ENCODE data around the gene IL6. TPM values are rescaled to one million over a fixed set of nuclear protein-coding genes. Genes with fewer than 3 reads are reported as not detected.

IL6 gene
- total RNA-seq, 1 experiment from 2014 or later: not detected

DNA sequence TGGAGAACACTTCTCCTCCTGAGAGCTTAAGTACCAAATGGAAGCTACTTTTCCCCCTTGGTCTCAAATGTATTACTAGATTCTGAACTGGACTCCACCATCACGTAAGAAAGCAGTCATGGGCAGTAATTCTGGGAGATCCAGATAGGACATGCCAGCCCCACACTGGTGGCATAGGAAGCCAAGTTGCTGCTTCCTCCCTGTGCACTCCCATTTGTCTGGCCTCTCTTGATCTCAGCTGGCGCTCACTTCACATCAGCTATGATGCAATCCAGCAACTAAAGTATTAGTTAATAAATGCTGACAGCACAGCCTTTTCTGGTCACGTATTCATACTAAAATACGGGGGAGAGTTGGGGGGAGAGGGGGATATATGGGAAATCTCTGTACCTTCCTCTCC, 3.4 kb upstream of the IL6 start:
- no peak for DNase-seq (ENCODE audit: low spot score)
- in situ Hi-C loops (cut with HindIII; ENCODE audit: low sequenced_read_pairs): no loop called here

DNA sequence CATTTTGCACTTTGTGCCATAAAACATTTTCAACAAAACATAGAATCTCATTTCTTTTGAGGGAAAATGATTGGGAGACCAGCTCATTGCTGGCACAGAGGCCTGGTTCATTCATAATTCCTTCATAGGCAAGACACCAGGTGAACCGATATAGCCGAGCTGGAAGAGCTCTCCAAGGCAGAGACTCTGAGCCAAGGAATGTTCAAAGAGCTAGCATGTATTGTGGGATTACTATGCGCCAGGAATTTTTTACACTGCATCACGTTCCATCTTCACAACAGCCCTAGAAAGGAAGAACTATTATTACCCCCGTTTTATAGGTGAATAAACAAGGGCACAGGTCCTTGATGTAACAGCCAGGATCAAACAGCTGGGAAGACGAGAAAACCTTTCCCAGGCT, 2.1 kb upstream of the IL6 start:
- in situ Hi-C loops (cut with HindIII; ENCODE audit: low sequenced_read_pairs): no loop called here
- DNase-seq (ENCODE audit: low spot score): no peak

DNA sequence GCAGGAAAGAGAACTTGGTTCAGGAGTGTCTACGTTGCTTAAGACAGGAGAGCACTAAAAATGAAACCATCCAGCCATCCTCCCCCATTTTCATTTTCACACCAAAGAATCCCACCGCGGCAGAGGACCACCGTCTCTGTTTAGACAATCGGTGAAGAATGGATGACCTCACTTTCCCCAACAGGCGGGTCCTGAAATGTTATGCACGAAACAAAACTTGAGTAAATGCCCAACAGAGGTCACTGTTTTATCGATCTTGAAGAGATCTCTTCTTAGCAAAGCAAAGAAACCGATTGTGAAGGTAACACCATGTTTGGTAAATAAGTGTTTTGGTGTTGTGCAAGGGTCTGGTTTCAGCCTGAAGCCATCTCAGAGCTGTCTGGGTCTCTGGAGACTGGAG, 1.4 kb upstream of the IL6 start:
- in situ Hi-C loops (cut with HindIII; ENCODE audit: low sequenced_read_pairs): no loop called here
- DNase-seq (ENCODE audit: low spot score): no peak

- peak; percentile 23 for DNase-seq (ENCODE audit: low spot score)
- in situ Hi-C loops (cut with HindIII; ENCODE audit: low sequenced_read_pairs): no loop called here
These were observed 574 bp upstream of the IL6 start for GRCh38 chr7:22726345-22726906.

- no peak for DNase-seq (ENCODE audit: low spot score)
- in situ Hi-C loops (cut with HindIII; ENCODE audit: low sequenced_read_pairs): no loop called here
These were observed 675 bp downstream of the IL6 start for GRCh38 chr7:22727714-22728035.

DNA sequence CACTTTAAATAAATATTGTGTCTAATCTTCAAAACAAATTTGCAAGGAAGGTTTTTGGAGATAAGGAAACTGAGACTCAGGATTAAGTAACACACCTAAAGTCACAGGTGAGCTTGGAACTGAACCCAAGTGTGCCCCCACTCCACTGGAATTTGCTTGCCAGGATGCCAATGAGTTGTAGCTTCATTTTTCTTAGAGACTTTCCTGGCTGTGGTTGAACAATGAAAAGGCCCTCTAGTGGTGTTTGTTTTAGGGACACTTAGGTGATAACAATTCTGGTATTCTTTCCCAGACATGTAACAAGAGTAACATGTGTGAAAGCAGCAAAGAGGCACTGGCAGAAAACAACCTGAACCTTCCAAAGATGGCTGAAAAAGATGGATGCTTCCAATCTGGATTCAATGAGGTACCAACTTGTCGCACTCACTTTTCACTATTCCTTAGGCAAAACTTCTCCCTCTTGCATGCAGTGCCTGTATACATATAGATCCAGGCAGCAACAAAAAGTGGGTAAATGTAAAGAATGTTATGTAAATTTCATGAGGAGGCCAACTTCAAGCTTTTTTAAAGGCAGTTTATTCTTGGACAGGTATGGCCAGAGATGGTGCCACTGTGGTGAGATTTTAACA, 1.5 kb downstream of the IL6 start:
- in situ Hi-C loops (cut with HindIII; ENCODE audit: low sequenced_read_pairs): no loop called here
- peak; percentile 7 for DNase-seq (ENCODE audit: low spot score)

DNA sequence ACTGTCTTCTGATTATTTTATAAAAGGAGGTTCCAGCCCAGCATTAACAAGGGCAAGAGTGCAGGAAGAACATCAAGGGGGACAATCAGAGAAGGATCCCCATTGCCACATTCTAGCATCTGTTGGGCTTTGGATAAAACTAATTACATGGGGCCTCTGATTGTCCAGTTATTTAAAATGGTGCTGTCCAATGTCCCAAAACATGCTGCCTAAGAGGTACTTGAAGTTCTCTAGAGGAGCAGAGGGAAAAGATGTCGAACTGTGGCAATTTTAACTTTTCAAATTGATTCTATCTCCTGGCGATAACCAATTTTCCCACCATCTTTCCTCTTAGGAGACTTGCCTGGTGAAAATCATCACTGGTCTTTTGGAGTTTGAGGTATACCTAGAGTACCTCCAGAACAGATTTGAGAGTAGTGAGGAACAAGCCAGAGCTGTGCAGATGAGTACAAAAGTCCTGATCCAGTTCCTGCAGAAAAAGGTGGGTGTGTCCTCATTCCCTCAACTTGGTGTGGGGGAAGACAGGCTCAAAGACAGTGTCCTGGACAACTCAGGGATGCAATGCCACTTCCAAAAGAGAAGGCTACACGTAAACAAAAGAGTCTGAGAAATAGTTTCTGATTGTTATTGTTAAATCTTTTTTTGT, 2.3 kb downstream of the IL6 start:
- in situ Hi-C loops (cut with HindIII; ENCODE audit: low sequenced_read_pairs): no loop called here
- no peak for DNase-seq (ENCODE audit: low spot score)

DNA sequence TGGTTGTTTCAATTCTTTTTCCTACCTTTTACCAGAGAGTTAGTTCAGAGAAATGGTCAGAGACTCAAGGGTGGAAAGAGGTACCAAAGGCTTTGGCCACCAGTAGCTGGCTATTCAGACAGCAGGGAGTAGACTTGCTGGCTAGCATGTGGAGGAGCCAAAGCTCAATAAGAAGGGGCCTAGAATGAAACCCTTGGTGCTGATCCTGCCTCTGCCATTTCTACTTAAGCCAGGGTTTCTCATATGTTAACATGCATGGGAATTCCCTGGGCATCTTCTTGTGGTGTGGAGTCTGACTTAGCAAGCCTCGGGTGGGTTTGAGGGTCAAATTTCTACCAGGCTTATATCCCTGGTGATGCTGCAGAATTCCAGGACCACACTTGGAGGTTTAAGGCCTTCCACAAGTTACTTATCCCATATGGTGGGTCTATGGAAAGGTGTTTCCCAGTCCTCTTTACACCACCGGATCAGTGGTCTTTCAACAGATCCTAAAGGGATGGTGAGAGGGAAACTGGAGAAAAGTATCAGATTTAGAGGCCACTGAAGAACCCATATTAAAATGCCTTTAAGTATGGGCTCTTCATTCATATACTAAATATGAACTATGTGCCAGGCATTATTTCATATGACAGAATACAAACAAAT, 3.2 kb downstream of the IL6 start:
- DNase-seq (ENCODE audit: low spot score): no peak
- in situ Hi-C loops (cut with HindIII; ENCODE audit: low sequenced_read_pairs): no loop called here

DNA sequence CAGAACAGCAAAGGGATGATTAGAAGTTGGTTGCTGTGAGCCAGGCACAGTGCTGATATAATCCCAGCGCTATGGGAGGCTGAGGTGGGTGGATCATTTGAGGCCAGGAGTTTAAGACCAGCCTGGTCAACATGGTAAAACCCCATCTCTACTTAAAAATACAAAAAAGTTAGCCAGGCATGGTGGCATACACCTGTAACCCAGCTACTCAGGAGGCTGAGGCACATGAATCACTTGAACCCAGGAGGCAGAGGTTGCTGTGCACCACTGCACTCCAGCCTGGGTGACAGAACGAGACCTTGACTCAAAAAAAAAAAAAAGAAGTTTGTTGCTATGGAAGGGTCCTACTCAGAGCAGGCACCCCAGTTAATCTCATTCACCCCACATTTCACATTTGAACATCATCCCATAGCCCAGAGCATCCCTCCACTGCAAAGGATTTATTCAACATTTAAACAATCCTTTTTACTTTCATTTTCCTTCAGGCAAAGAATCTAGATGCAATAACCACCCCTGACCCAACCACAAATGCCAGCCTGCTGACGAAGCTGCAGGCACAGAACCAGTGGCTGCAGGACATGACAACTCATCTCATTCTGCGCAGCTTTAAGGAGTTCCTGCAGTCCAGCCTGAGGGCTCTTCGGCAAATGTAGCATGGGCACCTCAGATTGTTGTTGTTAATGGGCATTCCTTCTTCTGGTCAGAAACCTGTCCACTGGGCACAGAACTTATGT, 4.1 kb downstream of the IL6 start:
- in situ Hi-C loops (cut with HindIII; ENCODE audit: low sequenced_read_pairs): no loop called here

GRCh38 chr7:22731766-22732165, 4.8 kb downstream of the IL6 start:
- DNase-seq (ENCODE audit: low spot score): no peak
- in situ Hi-C loops (cut with HindIII; ENCODE audit: low sequenced_read_pairs): no loop called here

More for the DNA sequence above, 4.1 kb downstream of the IL6 start:
- DNase-seq (ENCODE audit: low spot score): no peak

DNA sequence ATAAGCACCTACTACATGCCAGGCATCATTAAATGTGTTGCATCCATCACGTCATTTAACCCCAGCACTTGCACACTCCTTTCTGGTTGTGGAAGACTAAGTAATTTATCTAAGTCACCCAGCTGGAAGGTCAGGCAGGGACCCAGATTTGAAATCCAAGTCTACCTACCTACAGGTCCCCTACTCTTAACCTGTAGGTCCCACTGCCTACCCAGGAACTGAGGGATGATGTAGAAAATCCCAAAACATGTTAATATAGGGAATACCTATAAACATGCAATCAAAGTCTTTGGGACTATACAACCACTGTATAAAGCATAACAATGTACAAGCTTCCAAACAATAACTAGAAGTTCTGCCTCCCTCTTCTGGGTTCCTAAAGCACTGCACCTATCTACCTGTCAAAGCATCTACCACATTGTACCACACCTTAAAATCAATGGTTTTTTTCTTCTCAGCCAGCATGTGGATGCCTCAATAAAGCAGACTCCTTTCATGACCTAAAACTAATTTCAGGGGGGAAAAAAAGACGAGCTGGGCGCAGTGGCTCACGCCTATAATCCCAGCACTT, 5.6 kb downstream of the IL6 start:
- in situ Hi-C loops (cut with HindIII; ENCODE audit: low sequenced_read_pairs): no loop called here

GRCh38 chr7:22733761-22734160, 6.8 kb downstream of the IL6 start:
- DNase-seq (ENCODE audit: low spot score): no peak
- in situ Hi-C loops (cut with HindIII; ENCODE audit: low sequenced_read_pairs): no loop called here

More for the DNA sequence above, 5.6 kb downstream of the IL6 start:
- no peak for DNase-seq (ENCODE audit: low spot score)

GRCh38 chr7:22743014-22743413, 16.0 kb downstream of the IL6 start:
- no peak for DNase-seq (ENCODE audit: low spot score)
- in situ Hi-C loops (cut with HindIII; ENCODE audit: low sequenced_read_pairs): no loop called here

DNA sequence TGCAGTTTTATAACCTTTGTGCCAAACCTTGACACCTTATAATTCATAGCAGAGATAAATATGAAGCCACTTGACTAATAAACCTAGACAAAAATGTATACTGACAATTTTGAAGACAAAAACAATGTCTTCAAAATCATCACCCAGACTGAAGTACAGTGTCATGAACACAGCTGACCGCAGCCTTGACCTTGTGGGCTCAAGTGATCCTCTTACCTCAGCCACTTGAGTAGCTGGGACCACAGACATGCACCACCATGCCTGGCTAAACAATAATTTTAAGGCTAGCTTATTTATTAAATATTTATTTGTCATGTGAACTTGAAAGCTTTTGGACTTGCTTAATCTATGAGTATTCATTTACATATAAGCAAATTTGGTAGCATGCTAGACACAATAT, 24.3 kb downstream of the IL6 start:
- DNase-seq (ENCODE audit: low spot score): no peak
- in situ Hi-C loops (cut with HindIII; ENCODE audit: low sequenced_read_pairs): no loop called here

DNA sequence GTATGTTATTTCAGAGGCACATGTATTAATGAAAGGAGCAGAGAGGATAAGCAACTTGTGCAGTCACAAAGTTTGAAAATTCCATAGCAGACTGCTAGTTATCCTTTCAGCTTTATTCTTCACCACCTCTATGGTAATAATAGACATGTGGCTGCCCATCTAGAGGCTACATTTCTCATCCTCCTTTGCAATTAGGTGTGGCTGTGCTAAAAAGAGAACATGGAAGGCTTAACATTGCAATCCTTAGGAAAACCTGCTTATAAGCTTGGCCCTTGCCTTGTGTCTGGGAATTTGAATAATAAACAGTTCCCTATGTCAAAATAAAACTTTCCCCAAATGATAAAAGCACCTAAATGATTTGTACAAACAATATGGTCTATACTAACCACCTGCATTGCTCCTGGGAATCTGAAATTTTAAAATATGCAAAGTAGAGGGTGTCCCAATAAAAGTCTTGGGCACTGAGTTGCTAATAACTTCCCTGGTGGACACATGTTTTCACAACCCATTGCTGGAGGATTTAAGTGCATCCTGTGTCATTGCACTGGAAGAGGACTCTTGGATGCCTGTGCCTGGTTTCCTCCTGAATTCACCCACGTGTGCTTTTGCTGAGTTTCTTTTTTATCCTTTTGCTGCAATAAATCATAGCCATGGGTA, 30.5 kb downstream of the IL6 start:
- no peak for DNase-seq (ENCODE audit: low spot score)
- in situ Hi-C loops (cut with HindIII; ENCODE audit: low sequenced_read_pairs): no loop called here

DNA sequence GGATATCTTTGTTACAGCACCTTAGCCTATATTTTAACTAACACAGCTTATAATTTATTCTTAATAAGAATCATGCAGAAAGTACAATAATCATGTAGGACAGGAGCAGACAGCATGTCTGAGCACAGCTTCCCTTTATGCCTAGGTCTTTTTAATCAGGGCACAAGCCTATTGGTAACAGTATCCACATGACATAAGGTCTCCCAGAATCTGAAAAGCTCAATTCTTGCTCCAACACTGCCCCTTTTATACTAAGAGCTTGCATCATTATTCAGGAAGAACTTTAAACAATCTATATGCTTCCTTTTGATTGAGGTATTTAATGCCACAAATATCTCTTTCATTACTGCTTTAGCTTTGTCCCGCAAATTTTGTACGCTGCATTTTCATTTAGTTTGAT, 31.6 kb downstream of the IL6 start:
- in situ Hi-C loops (cut with HindIII; ENCODE audit: low sequenced_read_pairs): no loop called here
- DNase-seq (ENCODE audit: low spot score): no peak

- in situ Hi-C loops (cut with HindIII; ENCODE audit: low sequenced_read_pairs): no loop called here
- no peak for DNase-seq (ENCODE audit: low spot score)
These were observed 32.7 kb downstream of the IL6 start for GRCh38 chr7:22759721-22760120.

GRCh38 chr7:22762866-22763265, 35.9 kb downstream of the IL6 start:
- in situ Hi-C loops (cut with HindIII; ENCODE audit: low sequenced_read_pairs): no loop called here
- no peak for DNase-seq (ENCODE audit: low spot score)

- in situ Hi-C loops (cut with HindIII; ENCODE audit: low sequenced_read_pairs): no loop called here
These were observed 38.6 kb downstream of the IL6 start for GRCh38 chr7:22765609-22766008.

More at GRCh38 chr7:22765609-22766008, 38.6 kb downstream of the IL6 start:
- DNase-seq (ENCODE audit: low spot score): no peak
